Liver (tissue), 9 donors: ENCODE results near the gene ASB13. TPM values are rescaled to one million over a fixed set of nuclear protein-coding genes. Genes with fewer than 3 reads are reported as not detected.

ENCODE experiments used
- DNase-seq: peaks from one replicate; pipeline ENCODE4 v3.0.0-alpha.2; 2017; ENCODE audit warnings: low spot score
- H3K27ac ChIP-seq, 2 donors: one replicate each; pipeline ENCODE4 v1.7.0; 2013; ENCODE audit warnings: inconsistent platforms in 2 of 2, low read length in 2 of 2, control low read depth in 1 of 2, low read depth in 1 of 2, mild to moderate bottlenecking in 1 of 2
- H3K27me3 ChIP-seq, 4 donors: one replicate each; pipeline versions ENCODE4 v1.6.1 to v1.7.0; 2013; ENCODE audit warnings: low read length in 3 of 4, inconsistent platforms in 1 of 4, mild to moderate bottlenecking in 1 of 4, moderate library complexity in 1 of 4; ENCODE audit not compliant: control insufficient read depth in 4 of 4, insufficient read depth in 4 of 4
- H3K36me3 ChIP-seq, 4 donors: one replicate each; pipeline versions ENCODE4 v1.6.1 to v1.7.0; 2013; ENCODE audit warnings: low read length in 3 of 4, mild to moderate bottlenecking in 3 of 4, low read depth in 1 of 4, moderate library complexity in 1 of 4; ENCODE audit not compliant: control insufficient read depth in 4 of 4, insufficient read depth in 3 of 4
- H3K4me1 ChIP-seq, 4 donors: one replicate each; pipeline versions ENCODE4 v1.6.1 to v1.7.0; 2013; ENCODE audit warnings: low read length in 3 of 4, mild to moderate bottlenecking in 3 of 4, moderate library complexity in 1 of 4; ENCODE audit not compliant: control insufficient read depth in 4 of 4, insufficient read depth in 4 of 4
- H3K4me3 ChIP-seq, 3 donors: one replicate each; pipeline versions ENCODE4 v1.6.1 to v1.7.0; 2013; ENCODE audit warnings: low read length in 3 of 3, control low read depth in 1 of 3, low read depth in 1 of 3, mild to moderate bottlenecking in 1 of 3
- H3K9ac ChIP-seq, 2 donors: one replicate each; pipeline ENCODE4 v1.7.0; 2013; ENCODE audit warnings: low read length in 2 of 2, mild to moderate bottlenecking in 2 of 2, moderate library complexity in 2 of 2, control low read depth in 1 of 2, low read depth in 1 of 2
- H3K9me3 ChIP-seq, 4 donors: one replicate each; pipeline versions ENCODE4 v1.6.1 to v1.7.0; 2013; ENCODE audit warnings: low read length in 3 of 4; ENCODE audit not compliant: control insufficient read depth in 4 of 4
- FOXA1 ChIP-seq: IDR thresholded peaks from 2 replicates; pipeline ENCODE4 v1.6.1; 2016; ENCODE audit warnings: antibody characterized with exemption
- FOXA2 ChIP-seq: IDR thresholded peaks from 2 replicates; pipeline ENCODE4 v1.6.1; 2016; ENCODE audit warnings: antibody characterized with exemption
- GABPA ChIP-seq, 2 donors: IDR thresholded peaks in 1 of 2; conservative IDR thresholded peaks in 1 of 2; 2 replicates each; pipeline ENCODE4 v1.6.1; 2016; ENCODE audit warnings: antibody characterized with exemption in 2 of 2, mild to moderate bottlenecking in 1 of 2, moderate library complexity in 1 of 2
- HNF4A ChIP-seq, 2 donors: conservative IDR thresholded peaks; 2 replicates each; pipeline ENCODE4 v1.6.1; 2016; ENCODE audit warnings: antibody characterized with exemption in 2 of 2, mild to moderate bottlenecking in 2 of 2
- HNF4G ChIP-seq: IDR thresholded peaks from 2 replicates; pipeline ENCODE4 v1.6.1; 2016; ENCODE audit warnings: antibody characterized with exemption
- JUND ChIP-seq, 2 donors: IDR thresholded peaks; 2 replicates each; pipeline ENCODE4 v1.6.1; 2016; ENCODE audit warnings: antibody characterized with exemption in 2 of 2
- NR2F2 ChIP-seq: IDR thresholded peaks from 2 replicates; pipeline ENCODE4 v1.6.1; 2016; ENCODE audit warnings: antibody characterized with exemption
- RAD21 ChIP-seq, 2 donors: IDR thresholded peaks; 2 replicates each; pipeline ENCODE4 v1.6.1; 2016; ENCODE audit warnings: antibody characterized with exemption in 2 of 2, mild to moderate bottlenecking in 2 of 2
- REST ChIP-seq: IDR thresholded peaks from 2 replicates; pipeline ENCODE4 v1.6.1; 2016; ENCODE audit warnings: antibody characterized with exemption, mild to moderate bottlenecking
- RXRA ChIP-seq, 2 donors: IDR thresholded peaks; 2 replicates each; pipeline ENCODE4 v1.6.1; 2017 to 2018; ENCODE audit warnings: antibody characterized with exemption in 2 of 2, mild to moderate bottlenecking in 1 of 2
- TAF1 ChIP-seq: conservative IDR thresholded peaks from 2 replicates; pipeline ENCODE4 v1.6.1; 2016; ENCODE audit warnings: antibody characterized with exemption, mild to moderate bottlenecking
- YY1 ChIP-seq: IDR thresholded peaks from 2 replicates; pipeline ENCODE4 v1.6.1; 2016; ENCODE audit warnings: antibody characterized with exemption, mild to moderate bottlenecking
- WGBS: extraction: QIAGEN DNeasy Blood & Tissue Kit; methylation state at CpG from one replicate; pipeline ENCODE4 v1.1.7; 2013; 5-methylcytosine and 5-hydroxymethylcytosine counted together
- polyA plus RNA-seq, 2 donors: library from polyadenylated mRNA; stranded (reverse) in 1 of 2; unstranded in 1 of 2; fragments of 200-250 nt in 1 of 2; fragments of >200 nt in 1 of 2; fragmentation: Nextera tagmentation in 1 of 2; extraction: Ambion mirVana in 1 of 2; gene quantifications; one replicate each; pipeline versions ENCODE4 v1.2.1 to v1.2.3, GENCODE V29; 2013 to 2015
- total RNA-seq, 2 donors: library from RNA; depleted of rRNA; stranded (reverse); fragments of >200 nt; gene quantifications; one replicate each; pipeline ENCODE4 v1.2.3, GENCODE V29; 2014
- TF ChIP-seq, protein P1 (sequence below): IDR thresholded peaks from 2 replicates; pipeline ENCODE4 v1.6.1; 2016; ENCODE audit warnings: antibody characterized with exemption
- TF ChIP-seq, protein P2 (sequence below): IDR thresholded peaks from 2 replicates; pipeline ENCODE4 v1.6.1; 2016; ENCODE audit warnings: antibody characterized with exemption
- donor health status: healthy.
- donor health status: healthy.
- donor health status: healthy.
- donor health status: healthy.
- donor health status: healthy.

The ASB13 gene
- total and polyA plus RNA-seq, 4 donors = 8.5 to 48.3 (median 42.5) TPM

GRCh38 chr10:5596611-5597341, 69.6 kb downstream of the ASB13 start:
- H3K9ac ChIP-seq = no peak overlapping the region
- H3K27ac ChIP-seq = no peak overlapping the region
- no peaks in the 10 kb centered on the region for H3K9me3 ChIP-seq
- WGBS = 92% methylated on average over 26 of the region's 26 CpGs
- no peaks in the 10 kb centered on the region for H3K27me3 ChIP-seq
- TF ChIP-seq, protein P1, sequence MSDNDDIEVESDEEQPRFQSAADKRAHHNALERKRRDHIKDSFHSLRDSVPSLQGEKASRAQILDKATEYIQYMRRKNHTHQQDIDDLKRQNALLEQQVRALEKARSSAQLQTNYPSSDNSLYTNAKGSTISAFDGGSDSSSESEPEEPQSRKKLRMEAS = no peak
- TF ChIP-seq, protein P2, sequence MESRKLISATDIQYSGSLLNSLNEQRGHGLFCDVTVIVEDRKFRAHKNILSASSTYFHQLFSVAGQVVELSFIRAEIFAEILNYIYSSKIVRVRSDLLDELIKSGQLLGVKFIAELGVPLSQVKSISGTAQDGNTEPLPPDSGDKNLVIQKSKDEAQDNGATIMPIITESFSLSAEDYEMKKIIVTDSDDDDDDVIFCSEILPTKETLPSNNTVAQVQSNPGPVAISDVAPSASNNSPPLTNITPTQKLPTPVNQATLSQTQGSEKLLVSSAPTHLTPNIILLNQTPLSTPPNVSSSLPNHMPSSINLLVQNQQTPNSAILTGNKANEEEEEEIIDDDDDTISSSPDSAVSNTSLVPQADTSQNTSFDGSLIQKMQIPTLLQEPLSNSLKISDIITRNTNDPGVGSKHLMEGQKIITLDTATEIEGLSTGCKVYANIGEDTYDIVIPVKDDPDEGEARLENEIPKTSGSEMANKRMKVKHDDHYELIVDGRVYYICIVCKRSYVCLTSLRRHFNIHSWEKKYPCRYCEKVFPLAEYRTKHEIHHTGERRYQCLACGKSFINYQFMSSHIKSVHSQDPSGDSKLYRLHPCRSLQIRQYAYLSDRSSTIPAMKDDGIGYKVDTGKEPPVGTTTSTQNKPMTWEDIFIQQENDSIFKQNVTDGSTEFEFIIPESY = no peak
- no peak for TF ChIP-seq HNF4A (conservative IDR thresholded peaks at IDR 0.05)
- TF ChIP-seq RAD21 (IDR thresholded peaks at IDR 0.05) = no peak
- TF ChIP-seq FOXA1 = no peak
- no peak for TF ChIP-seq GABPA (IDR thresholded peaks at IDR 0.05 in 1 of 2, conservative IDR thresholded peaks at IDR 0.05 in 1 of 2)
- TF ChIP-seq RXRA (IDR thresholded peaks at IDR 0.05) = no peak
- no peak for TF ChIP-seq TAF1
- no peak for TF ChIP-seq FOXA2
- no peak for TF ChIP-seq HNF4G
- no peak for TF ChIP-seq REST
- no peak for TF ChIP-seq NR2F2
- TF ChIP-seq JUND (IDR thresholded peaks at IDR 0.05) = no peak
- peaks cover 0 to 2% (median 1%) of the 10 kb centered on the region in 4 donors for H3K4me1 ChIP-seq
- H3K4me3 ChIP-seq = no peak overlapping the region
- DNase-seq = no peak
- no peaks in the 10 kb centered on the region for H3K36me3 ChIP-seq

DNA sequence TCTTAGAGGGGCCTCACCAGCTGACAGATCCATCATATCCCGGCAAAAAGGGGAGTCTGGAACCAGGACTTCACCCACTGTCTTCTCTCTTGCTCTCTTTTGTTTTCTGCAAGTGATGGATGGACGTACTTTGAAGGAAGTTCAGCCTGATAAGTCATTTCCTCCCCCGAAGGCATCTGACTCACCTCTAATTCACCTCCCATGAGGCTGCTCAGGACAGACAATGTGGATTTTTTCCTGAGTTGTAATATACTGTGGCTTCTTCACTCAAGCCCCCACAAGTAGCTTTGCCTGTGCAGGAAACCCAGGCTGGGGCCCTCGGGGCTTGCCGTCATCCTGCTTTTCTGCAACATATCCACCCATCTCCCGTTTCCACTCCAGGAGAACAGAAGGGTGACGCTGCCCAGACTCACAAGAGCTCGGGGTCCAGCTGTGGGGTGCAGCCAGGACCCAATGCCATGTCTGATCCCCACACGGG, 70.4 kb downstream of the ASB13 start:
- TF ChIP-seq HNF4A (conservative IDR thresholded peaks at IDR 0.05) (no peak), RXRA (IDR thresholded peaks at IDR 0.05) (peak in 1 of 2 donors; percentile 34), YY1 (no peak)
- Histone ChIP-seq H3K9me3 (no peaks in the 10 kb centered on the region), H3K4me1 (no peaks in the 10 kb centered on the region), H3K36me3 (no peaks in the 10 kb centered on the region), H3K9ac (no peak overlapping the region), H3K27ac (no peak overlapping the region), H3K27me3 (no peaks in the 10 kb centered on the region), H3K4me3 (no peak overlapping the region)
- no peak for DNase-seq
- WGBS = 78% methylated on average over 9 of the region's 9 CpGs
